AG10803 (cell line): ENCODE data around the gene FAR2.

ENCODE experiments used
- DNase-seq: peaks from one replicate; pipeline ENCODE4 v3.0.0; 2010; ENCODE audit warnings: low read depth
- H3K4me3 ChIP-seq: 2 replicates; pipeline ENCODE4 v1.5.1; 2011; ENCODE audit warnings: mild to moderate bottlenecking, low read length, control low read depth
- CTCF ChIP-seq: conservative IDR thresholded peaks from 2 replicates; pipeline ENCODE4 v1.5.1; 2011; ENCODE audit warnings: mild to moderate bottlenecking, low read length, control low read depth, inconsistent platforms

FAR2 gene

GRCh38 chr12:29146196-29146595, 2.9 kb upstream of the FAR2 start:
- no peak for TF ChIP-seq CTCF
- no peak for DNase-seq
- no peak overlapping the region for H3K4me3 ChIP-seq

- peak overlapping the region; percentile 67 for H3K4me3 ChIP-seq
- TF ChIP-seq CTCF = no peak
- peak; percentile 1 for DNase-seq
Observed at GRCh38 chr12:29147731-29148595, 1.1 kb upstream of the FAR2 start.

- peak overlapping the region; percentile 67 for H3K4me3 ChIP-seq
- no peak for TF ChIP-seq CTCF
- peak; percentile 1 for DNase-seq
Observed at GRCh38 chr12:29148596-29148910, 525 bp upstream of the FAR2 start.

GRCh38 chr12:29149691-29150281, 708 bp downstream of the FAR2 start:
- no peak for DNase-seq
- TF ChIP-seq CTCF = no peak
- peak overlapping the region; percentile 67 for H3K4me3 ChIP-seq

- no peak for TF ChIP-seq CTCF
- DNase-seq = no peak
- H3K4me3 ChIP-seq = no peak overlapping the region
Observed at GRCh38 chr12:29150462-29150861, 1.4 kb downstream of the FAR2 start.

GRCh38 chr12:29152223-29152868, 3.3 kb downstream of the FAR2 start:
- no peak overlapping the region for H3K4me3 ChIP-seq
- TF ChIP-seq CTCF = no peak
- DNase-seq = no peak
